HEK293 (cell line): ENCODE results near the gene OSCAR.

Experiments
- ZBTB7A ChIP-seq: fragments of 450-650 bp; formaldehyde crosslinking; IDR thresholded peaks from 2 replicates; pipeline ENCODE4 v1.5.1; 2016; ENCODE audit warnings: low read depth, missing biosample characterization, missing genetic modification characterization
- ZNF140 ChIP-seq: fragments of 450-650 bp; formaldehyde crosslinking; IDR thresholded peaks from 2 replicates; pipeline ENCODE4 v1.5.1; 2016; ENCODE audit warnings: missing biosample characterization, missing genetic modification characterization
- ZNF274 ChIP-seq, 2 experiments: fragments of 200-500 bp in 1 of 2; fragments of 450-650 bp in 1 of 2; sonication (Bioruptor generic) in 1 of 2; formaldehyde crosslinking in 1 of 2; IDR thresholded peaks; 2 replicates each; pipeline versions ENCODE4 v1.5.1 to v1.6.1; 2014 to 2016; ENCODE audit warnings: borderline replicate concordance in 1 of 2, inconsistent platforms in 1 of 2, low read length in 1 of 2, missing biosample characterization in 1 of 2, missing genetic modification characterization in 1 of 2
- TF ChIP-seq, protein P1 (sequence below): fragments of 450-650 bp; formaldehyde crosslinking; IDR thresholded peaks from 2 replicates; pipeline ENCODE4 v1.5.1; 2016; ENCODE audit warnings: missing biosample characterization, missing genetic modification characterization
- TF ChIP-seq, protein P2 (sequence below): fragments of 450-650 bp; formaldehyde crosslinking; IDR thresholded peaks from 2 replicates; pipeline ENCODE4 v1.5.1; 2016; ENCODE audit warnings: missing biosample characterization, missing genetic modification characterization
- TF ChIP-seq, protein P3 (sequence below): fragments of 450-650 bp; formaldehyde crosslinking; IDR thresholded peaks from 2 replicates; pipeline ENCODE4 v1.5.1; 2016; ENCODE audit warnings: missing biosample characterization, missing genetic modification characterization
- TF ChIP-seq, protein P4 (sequence below): fragments of 450-650 bp; formaldehyde crosslinking; IDR thresholded peaks from 2 replicates; pipeline ENCODE4 v1.5.0; 2017; ENCODE audit warnings: missing biosample characterization, missing genetic modification characterization, borderline replicate concordance

DNA sequence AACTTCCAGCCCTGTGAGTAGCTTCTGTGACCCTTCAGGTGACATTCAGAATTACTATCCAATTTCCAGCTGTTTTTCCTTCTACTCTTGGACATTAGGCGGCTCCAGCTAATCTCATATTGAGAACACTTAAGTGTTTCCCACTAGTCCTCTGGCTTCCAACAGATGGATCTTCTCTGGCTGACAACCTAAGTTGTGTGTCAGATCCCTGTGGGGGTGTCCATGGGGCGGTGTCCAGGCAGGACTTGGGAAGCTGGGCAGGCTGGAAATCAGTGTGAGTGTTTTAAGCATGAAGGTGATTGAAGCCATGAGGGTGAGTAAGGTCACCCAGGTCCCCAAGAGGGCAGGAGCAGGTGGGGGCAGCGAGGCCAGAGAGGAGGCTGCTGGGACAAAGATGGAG is 47.1 kb upstream of the OSCAR start:
- TF ChIP-seq, protein P1, sequence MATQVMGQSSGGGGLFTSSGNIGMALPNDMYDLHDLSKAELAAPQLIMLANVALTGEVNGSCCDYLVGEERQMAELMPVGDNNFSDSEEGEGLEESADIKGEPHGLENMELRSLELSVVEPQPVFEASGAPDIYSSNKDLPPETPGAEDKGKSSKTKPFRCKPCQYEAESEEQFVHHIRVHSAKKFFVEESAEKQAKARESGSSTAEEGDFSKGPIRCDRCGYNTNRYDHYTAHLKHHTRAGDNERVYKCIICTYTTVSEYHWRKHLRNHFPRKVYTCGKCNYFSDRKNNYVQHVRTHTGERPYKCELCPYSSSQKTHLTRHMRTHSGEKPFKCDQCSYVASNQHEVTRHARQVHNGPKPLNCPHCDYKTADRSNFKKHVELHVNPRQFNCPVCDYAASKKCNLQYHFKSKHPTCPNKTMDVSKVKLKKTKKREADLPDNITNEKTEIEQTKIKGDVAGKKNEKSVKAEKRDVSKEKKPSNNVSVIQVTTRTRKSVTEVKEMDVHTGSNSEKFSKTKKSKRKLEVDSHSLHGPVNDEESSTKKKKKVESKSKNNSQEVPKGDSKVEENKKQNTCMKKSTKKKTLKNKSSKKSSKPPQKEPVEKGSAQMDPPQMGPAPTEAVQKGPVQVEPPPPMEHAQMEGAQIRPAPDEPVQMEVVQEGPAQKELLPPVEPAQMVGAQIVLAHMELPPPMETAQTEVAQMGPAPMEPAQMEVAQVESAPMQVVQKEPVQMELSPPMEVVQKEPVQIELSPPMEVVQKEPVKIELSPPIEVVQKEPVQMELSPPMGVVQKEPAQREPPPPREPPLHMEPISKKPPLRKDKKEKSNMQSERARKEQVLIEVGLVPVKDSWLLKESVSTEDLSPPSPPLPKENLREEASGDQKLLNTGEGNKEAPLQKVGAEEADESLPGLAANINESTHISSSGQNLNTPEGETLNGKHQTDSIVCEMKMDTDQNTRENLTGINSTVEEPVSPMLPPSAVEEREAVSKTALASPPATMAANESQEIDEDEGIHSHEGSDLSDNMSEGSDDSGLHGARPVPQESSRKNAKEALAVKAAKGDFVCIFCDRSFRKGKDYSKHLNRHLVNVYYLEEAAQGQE (tag by site-specific recombination), result no peak
- TF ChIP-seq ZNF140 (tag by site-specific recombination) (no peak), ZNF274 (IDR thresholded peaks at IDR 0.05; ENCODE audit: low read length) (no peak), ZNF274 (tag by site-specific recombination; IDR thresholded peaks at IDR 0.05; ENCODE audit: borderline replicate concordance) (no peak), ZBTB7A (tag by site-specific recombination) (no peak)
- TF ChIP-seq, protein P2, sequence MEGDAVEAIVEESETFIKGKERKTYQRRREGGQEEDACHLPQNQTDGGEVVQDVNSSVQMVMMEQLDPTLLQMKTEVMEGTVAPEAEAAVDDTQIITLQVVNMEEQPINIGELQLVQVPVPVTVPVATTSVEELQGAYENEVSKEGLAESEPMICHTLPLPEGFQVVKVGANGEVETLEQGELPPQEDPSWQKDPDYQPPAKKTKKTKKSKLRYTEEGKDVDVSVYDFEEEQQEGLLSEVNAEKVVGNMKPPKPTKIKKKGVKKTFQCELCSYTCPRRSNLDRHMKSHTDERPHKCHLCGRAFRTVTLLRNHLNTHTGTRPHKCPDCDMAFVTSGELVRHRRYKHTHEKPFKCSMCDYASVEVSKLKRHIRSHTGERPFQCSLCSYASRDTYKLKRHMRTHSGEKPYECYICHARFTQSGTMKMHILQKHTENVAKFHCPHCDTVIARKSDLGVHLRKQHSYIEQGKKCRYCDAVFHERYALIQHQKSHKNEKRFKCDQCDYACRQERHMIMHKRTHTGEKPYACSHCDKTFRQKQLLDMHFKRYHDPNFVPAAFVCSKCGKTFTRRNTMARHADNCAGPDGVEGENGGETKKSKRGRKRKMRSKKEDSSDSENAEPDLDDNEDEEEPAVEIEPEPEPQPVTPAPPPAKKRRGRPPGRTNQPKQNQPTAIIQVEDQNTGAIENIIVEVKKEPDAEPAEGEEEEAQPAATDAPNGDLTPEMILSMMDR (tag by site-specific recombination), result no peak
- TF ChIP-seq, protein P3, sequence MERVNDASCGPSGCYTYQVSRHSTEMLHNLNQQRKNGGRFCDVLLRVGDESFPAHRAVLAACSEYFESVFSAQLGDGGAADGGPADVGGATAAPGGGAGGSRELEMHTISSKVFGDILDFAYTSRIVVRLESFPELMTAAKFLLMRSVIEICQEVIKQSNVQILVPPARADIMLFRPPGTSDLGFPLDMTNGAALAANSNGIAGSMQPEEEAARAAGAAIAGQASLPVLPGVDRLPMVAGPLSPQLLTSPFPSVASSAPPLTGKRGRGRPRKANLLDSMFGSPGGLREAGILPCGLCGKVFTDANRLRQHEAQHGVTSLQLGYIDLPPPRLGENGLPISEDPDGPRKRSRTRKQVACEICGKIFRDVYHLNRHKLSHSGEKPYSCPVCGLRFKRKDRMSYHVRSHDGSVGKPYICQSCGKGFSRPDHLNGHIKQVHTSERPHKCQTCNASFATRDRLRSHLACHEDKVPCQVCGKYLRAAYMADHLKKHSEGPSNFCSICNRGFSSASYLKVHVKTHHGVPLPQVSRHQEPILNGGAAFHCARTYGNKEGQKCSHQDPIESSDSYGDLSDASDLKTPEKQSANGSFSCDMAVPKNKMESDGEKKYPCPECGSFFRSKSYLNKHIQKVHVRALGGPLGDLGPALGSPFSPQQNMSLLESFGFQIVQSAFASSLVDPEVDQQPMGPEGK (tag by site-specific recombination), result no peak
- TF ChIP-seq, protein P4, sequence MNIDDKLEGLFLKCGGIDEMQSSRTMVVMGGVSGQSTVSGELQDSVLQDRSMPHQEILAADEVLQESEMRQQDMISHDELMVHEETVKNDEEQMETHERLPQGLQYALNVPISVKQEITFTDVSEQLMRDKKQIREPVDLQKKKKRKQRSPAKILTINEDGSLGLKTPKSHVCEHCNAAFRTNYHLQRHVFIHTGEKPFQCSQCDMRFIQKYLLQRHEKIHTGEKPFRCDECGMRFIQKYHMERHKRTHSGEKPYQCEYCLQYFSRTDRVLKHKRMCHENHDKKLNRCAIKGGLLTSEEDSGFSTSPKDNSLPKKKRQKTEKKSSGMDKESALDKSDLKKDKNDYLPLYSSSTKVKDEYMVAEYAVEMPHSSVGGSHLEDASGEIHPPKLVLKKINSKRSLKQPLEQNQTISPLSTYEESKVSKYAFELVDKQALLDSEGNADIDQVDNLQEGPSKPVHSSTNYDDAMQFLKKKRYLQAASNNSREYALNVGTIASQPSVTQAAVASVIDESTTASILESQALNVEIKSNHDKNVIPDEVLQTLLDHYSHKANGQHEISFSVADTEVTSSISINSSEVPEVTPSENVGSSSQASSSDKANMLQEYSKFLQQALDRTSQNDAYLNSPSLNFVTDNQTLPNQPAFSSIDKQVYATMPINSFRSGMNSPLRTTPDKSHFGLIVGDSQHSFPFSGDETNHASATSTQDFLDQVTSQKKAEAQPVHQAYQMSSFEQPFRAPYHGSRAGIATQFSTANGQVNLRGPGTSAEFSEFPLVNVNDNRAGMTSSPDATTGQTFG (tag by site-specific recombination), result no peak
